GM18502 (cell line): ENCODE data around the gene C1QC.

Source experiments
- ATAC-seq: cut with Tn5 transposase; IDR thresholded peaks from one replicate; pipeline ENCODE4 v1.9.1; 2021; ENCODE audit warnings: mild to moderate bottlenecking; ENCODE audit not compliant: unreplicated experiment, poor library complexity

The C1QC gene

DNA sequence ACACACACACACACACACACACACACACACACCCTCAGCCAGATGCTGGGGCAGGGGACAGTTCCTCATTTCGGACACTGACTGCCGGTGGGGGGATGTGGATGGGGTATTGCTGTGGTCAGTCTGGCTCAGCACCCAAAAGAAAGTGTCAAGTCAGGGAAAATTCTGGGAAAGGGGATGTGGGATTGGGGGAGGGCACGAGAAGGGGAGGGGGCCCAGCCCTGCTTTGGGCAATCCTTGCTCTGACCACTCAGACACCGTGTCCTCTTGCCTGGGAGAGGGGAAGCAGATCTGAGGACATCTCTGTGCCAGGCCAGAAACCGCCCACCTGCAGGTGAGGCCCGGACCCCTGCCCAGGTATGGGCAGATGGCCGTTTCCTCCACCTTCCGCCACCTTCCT lies at the start of gene C1QC:
Gene C1QC, plus strand, starts transcription at position 253 of the 400 bp plus-strand sequence. CDS start 391 bp downstream, outside the sequence.
- no peak for ATAC-seq

DNA sequence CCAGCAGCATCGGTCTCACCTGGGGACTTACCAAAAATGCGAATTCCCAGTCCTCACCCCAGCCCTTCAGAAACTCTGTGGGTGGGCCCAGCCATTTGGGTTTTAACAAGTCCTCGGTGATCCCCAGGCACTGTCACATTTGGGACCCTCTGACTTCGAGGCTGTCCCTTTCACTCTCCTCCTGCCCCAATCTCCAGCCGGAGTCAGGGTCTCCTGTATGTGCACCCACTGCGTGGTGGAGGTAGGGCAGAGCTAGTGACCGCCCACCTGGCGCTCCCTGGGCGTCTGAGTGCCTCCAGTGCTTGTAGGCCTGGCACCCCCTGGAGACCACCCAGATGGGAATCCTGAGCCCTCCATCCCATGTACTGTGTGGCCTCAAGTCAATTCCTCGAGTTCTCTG lies 49.0 kb upstream of the C1QC start:
- no peak for ATAC-seq

DNA sequence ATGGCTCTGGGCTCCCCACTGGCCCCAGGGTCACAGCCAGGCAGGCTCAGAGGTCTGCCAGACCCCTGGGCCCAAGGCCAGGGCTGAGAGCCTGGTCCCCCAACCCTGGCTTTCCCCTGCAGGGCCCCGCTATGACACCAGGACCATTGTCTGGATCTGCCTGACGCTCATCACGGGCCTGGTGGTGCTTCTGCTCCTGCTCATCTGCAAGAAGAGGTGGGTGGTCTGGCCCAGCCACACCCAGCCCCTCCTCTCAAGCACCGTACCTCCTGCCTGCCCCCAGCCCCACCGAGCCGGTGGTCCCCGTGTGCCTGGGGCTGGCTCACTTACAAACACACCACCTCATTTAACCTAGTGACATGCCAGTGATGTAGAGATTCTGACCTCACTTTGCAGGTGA lies 48.3 kb upstream of the C1QC start:
- ATAC-seq = no peak

DNA sequence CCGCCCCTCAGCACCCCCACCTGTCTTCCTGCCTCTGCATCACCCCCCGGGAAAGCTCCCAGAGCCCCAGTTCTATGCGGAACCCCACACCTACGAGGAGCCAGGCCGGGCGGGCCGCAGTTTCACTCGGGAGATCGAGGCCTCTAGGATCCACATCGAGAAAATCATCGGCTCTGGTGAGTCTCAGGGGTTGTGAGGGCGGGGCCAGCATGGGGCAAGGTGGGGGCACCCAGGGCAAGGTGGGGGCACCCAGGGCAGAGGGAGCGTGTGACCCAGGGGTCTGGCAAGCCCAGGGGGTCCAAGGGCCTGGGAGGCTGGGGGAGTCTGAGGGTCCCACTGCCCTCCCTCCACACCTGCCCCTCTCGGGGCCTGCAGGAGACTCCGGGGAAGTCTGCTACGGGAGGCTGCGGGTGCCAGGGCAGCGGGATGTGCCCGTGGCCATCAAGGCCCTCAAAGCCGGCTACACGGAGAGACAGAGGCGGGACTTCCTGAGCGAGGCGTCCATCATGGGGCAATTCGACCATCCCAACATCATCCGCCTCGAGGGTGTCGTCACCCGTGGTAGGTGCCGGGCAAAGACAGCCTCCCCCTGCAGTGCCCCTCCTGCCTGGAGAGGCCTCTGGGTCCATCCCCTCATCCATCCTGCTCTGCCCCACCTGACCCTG lies 46.0 kb upstream of the C1QC start:
- ATAC-seq = no peak

DNA sequence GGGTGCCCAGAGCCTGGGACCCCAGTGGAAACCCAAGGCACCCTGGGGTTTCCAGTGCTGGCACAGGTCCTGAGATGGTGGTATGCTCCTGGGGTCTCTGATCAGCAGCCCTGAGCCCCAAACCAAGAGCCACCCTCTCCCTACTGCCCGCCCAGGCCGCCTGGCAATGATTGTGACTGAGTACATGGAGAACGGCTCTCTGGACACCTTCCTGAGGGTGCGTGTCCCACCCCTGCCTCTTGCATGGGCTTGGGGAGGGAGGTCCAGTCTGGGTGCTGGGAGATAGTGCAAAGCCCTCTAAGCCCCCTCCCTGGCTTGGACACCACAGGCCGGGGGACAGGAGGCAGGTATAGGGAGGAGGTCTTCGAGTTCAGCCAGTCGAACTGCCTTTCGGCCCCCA lies 45.4 kb upstream of the C1QC start:
- ATAC-seq = no peak

DNA sequence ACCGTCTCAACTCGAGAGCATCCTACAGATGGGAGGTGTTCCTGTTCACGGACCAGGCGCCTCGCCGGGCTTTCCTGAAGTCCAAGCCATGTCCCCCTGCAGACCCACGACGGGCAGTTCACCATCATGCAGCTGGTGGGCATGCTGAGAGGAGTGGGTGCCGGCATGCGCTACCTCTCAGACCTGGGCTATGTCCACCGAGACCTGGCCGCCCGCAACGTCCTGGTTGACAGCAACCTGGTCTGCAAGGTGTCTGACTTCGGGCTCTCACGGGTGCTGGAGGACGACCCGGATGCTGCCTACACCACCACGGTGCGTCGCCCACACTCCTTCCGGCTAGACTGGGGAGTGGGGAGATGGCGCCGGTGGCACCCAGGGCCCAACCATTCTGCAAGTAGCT lies 44.7 kb upstream of the C1QC start:
- no peak for ATAC-seq

DNA sequence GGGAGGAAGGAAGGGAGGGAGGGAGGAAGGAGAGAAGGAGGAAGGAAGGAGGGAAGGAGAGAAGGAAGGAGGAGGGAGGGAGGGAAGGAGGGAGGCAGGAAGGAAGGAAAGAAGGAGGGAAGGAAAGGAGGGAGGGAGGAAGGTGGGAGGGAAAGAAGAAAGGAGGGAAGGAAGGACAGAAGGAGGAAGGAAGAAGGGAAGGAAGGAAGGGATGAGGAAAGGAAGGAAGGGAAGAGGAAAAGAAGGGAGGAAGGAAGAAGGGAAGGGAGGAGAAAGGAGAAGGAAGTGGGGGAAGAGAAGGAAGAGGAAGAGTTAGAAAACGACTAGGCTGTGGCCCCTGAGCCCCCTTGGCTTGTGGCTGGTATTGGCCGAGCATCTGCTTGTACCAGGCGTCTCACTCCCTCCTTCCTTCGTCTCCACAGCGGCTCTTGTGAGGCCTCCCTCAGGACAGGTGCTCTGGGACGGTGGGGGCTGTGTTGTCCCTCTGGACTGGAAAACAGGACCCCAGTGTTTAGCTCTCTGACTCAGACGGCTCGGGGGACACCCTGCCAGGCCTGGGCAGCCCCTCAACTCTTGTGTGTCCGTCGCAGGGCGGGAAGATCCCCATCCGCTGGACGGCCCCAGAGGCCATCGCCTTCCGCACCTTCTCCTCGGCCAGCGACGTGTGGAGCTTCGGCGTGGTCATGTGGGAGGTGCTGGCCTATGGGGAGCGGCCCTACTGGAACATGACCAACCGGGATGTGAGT lies 43.2 kb upstream of the C1QC start:
- ATAC-seq = no peak

DNA sequence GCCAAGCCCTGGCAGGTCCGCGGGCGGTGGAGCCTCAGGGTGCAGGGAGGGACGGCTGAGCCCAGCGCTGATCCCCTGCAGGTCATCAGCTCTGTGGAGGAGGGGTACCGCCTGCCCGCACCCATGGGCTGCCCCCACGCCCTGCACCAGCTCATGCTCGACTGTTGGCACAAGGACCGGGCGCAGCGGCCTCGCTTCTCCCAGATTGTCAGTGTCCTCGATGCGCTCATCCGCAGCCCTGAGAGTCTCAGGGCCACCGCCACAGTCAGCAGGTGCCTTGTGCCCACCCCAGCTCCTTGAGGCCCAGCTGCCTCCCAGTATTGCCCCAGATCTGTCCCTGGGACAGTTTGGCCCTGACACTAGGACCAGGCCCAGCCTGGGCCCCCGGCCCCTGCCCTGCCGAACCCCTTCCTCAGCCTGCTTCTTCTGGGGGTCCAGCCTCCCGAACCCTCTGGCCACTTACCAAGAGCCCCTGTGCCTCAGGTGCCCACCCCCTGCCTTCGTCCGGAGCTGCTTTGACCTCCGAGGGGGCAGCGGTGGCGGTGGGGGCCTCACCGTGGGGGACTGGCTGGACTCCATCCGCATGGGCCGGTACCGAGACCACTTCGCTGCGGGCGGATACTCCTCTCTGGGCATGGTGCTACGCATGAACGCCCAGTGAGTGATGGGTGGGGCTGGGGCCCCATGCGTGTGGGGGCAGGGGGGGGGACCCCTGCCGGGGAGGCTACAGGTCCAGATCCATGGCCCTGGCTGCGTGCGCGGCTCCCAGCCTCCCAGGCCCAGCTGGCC lies 42.4 kb upstream of the C1QC start:
- no peak for ATAC-seq

DNA sequence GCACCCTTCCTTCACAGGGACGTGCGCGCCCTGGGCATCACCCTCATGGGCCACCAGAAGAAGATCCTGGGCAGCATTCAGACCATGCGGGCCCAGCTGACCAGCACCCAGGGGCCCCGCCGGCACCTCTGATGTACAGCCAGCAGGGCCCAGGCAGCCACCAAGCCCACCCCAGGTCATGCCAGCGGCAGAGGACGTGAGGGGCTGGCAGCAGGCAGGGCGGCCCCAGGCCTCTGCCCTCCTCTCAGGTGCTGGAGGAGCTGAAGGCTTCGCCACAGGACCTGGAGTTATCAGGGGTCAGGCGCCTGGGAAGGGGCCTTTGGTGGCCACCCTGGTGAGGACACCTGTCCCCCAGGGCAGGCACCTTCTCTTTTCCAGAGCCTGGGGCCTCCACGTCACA lies 41.8 kb upstream of the C1QC start:
- no peak for ATAC-seq

DNA sequence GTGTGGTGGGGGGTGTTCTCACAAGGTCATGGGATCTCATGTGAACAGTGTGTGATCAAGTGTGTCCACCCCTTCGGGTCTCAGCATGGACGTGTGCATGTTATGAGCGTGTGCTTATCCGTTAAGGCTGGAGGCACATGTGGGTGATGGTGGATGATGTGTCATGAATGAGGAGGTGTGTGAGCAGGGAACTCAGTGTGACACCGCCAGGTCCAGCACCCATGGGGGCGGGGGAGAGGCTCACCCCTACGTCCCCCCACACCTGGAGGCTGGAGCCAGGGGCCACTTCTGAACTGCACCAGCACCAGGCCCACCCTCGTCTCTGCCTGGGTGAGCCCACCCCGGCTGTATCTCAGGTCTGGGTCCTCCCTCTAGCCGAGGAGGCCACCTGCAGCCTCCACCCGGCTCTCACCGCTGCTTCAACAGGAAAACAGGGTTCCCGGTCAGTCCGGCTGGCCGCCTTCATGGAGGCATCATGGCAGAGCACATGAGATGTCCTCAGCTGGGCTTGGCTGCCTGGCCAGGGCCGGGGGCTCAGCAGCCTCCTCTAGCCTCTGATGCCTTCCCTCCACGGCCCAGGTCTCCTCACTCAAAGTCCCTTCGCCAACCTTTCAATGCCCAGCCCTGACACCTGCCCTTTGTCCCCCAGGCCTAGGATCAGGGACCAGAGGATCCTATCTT lies 41.2 kb upstream of the C1QC start:
- ATAC-seq = no peak

DNA sequence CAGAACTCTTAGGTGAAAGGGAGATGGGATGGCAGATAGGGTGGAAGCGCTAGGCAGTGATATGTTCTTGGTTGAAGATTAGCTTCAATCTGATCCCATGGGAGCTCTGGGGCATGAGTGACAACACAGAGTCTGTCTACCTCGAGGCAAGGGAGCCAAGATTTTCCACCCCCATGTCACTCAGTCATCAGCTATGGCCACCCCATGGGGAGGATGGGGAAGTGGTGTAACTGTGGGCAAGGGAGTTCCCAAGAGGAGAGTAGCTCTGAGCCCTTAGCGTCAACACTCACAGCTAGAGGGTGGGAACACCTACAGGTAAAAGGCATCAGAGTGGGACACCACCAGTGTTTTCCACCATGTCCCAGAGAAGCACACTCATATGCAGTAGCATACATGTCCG lies 37.3 kb upstream of the C1QC start:
- no peak for ATAC-seq

DNA sequence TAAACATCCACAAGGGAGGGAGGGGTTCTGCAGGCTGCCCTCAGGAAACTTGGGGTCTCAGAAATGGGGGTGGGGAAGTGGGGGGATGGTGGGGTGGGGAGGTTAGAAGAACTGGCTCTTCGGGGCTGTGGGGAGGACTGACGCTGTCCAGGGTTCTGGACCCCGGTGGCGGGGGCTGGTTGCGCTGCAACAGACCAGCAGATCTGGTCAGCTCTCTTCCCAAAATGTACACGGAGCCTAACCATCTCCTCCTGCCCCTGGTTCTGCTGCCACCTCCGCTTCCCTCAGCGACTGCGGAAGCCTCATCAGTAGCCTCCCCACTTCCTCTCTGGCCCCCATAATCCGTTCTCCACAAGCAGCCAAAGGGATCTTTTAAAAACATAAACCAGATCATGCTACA lies 36.3 kb upstream of the C1QC start:
- ATAC-seq = no peak

DNA sequence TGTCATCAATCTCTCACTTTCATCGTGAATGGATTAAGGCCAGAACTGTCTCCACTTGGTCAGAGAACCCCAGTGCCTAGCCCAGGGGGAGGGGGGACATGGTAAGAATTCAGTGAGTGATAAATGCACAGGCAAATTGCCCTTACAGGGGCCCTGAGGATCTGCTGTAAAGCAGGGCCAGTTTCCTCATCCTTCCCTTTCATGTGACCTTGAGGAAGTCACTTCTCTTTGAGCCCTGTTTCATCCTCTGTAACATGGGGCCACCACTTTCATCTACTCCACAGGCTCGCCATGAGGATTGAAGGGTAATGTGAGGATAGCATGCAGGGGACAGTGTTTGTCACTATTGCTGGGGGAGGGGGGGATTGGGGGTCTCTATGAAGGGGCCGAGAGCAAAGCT lies 35.1 kb upstream of the C1QC start:
- no peak for ATAC-seq

DNA sequence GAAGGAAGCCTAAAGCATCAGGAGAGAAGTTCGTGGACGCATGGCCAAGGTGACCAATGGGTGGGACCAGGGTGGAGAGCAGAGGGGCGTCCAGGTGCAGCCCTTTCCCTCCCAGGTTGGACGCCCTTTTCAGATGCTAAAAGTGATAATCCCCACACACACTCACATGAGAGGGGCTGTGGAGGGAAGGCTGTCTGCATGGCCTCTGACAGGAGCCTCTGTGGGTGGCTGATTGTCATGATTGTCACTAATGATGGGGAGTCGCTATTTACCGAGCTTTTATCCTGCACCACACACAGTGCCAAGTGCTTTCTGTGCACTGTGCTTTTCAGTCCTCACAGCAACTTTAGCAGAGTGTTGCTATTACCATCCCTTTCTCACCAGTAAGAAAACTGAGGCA lies 34.1 kb upstream of the C1QC start:
- ATAC-seq = no peak

DNA sequence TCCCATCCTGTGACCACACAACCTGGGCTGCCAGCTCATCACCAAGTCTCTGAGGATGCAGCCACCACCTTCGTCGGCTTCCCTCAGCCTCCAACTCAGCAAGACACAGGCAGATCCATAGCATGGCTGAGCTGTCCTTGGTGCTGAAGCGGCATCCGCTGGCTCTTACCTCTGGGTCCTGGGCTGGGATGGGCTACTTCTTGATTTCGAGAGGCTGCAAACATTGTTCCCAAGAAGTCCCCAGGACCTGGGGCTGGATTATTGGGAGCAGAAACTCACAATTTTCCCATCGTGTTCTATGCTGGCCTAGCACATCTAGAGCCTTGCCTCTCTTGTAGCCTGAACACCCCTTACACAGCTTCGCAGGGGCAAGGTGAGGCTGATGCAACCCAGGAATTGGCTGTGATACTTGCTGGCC lies 31.9 kb upstream of the C1QC start:
- ATAC-seq = no peak

DNA sequence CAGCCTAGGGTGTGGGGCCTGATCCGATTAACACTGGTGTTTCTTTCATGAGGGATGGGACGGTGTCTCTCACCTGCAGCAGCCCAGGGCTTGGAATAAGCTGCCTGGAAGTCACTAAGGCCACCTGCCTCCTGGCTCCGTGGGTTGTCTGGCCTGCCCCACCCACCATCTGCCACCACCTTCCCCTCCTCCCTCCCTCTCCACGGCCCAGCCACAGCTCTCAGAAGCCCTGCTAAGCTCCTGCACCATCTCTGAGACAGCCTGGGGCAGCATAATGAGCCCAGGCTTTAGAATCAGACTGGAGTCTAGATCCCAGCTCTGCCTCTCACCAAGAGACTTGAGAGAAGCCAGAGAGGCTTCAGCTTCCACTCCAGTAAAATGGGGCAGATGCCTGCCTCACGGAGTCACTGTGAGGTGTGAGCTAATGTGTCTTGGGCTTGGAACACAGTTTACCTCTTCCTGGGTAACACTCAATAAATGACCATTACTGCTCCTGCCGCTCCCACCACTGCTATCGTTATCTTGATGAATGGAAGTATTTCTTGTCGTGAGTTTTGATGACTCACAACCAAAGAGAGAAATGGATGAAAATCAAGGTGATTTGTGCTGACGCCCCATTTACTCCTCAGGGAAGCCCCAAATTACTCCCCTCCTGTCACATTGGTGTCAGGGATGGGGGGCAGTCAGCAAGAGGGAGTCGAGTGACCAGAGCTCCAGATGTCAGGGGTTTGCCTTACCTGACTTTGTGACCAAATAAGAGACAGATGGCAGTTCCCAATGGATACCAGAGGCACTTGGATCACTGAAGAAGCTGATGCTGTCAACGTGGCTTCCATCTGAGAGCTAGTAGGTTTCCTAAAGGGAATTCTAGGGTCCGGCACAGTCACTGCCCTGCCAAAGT lies 30.5 kb upstream of the C1QC start:
- no peak for ATAC-seq

DNA sequence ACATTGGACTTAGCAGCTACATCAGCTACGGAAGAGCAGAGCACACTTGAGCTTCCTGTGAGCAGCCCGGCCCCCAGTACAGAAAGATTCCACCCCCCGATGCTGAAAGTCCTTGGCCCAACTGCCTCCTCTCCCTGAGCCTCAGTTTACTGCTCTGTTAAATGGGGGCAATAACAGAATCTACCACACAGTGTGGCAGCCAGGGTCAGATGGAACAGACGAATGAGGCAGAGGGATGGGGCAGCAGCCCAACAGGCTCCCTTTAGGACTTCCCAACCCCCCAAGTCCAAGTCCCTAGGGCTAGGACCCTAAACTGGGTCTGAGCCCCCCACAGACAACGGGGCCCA lies 29.9 kb upstream of the C1QC start:
- ATAC-seq = no peak

DNA sequence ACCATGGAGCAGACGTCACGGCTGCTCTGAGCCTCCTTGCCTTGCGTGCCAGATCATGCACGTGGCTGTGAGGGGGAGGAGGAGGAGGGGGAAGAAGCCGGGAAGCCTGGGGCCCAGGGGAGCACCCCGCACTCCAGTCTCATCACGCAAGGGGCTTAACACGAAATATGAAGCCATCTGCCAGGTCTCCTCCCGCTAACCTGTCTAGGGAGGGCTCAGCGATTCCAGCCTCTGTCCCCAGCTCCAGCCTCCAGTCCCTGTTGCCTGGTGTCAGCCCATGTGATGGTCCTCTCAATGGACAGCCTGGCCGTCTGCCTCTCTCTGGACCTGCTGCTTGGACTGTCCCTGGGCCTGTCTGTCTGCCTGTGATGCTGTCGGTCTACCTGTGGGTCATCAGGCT lies 29.5 kb upstream of the C1QC start:
- no peak for ATAC-seq

DNA sequence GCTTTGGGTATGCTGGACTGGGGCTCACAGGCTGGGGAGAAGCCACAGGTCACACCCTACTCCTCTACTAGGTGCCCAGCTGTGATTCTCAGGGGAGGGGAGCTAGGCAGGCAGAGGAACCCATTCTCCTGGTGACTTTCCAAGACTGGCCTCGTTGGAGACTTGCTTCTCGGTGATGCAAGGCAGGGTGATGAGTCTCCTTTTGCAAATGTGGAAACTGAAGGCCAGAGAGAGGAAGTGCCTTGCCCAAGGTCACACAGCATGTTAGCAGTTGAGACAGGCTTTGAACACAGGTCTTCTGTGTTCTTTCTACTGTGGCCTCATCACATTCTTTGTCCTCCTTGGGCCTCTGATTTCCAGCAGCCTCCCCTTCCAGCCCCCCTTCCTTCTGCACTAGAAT lies 27.5 kb upstream of the C1QC start:
- no peak for ATAC-seq

DNA sequence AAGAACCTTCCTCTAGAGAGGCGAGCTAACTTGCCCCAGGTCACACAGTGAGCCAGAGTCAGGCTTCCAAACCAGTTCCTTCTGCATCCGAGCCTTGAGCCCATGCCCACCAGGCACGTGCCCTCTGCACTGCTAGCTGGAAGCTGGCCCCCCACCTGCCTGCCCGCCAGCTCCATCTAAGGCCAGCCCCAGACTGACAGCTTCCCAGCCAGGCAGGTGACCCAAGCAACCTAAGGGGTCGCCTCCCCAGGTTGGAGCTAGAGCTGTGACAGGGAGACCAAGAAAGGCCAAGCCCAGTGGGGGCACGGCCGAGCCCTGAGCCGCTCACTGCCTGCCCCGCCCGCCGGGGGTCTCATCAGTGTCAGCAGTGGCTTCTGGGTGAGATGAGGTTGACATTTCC lies 26.9 kb upstream of the C1QC start:
- ATAC-seq = no peak
